PC-9 (cell line): ENCODE results near the gene GNE.
A peak's percentile ranks its signal among the peaks of the same experiment; 100 is the strongest.

Experiments
- EZH2 ChIP-seq: fragments of 200-600 bp; sonication (generic); IDR thresholded peaks from 2 replicates; pipeline ENCODE4 v1.8.0; 2017; ENCODE audit warnings: antibody characterized with exemption, low read depth
- TF ChIP-seq, protein P1 (sequence below): fragments of 200-600 bp; sonication (generic); conservative IDR thresholded peaks from 2 replicates; pipeline ENCODE4 v1.6.1; 2017; ENCODE audit warnings: mixed run types, antibody characterized with exemption, mild to moderate bottlenecking, moderate library complexity

GRCh38 chr9:36190388-36191289 is 67.6 kb downstream of the GNE start, which contains the start of gene CLTA:
- TF ChIP-seq, protein P1, sequence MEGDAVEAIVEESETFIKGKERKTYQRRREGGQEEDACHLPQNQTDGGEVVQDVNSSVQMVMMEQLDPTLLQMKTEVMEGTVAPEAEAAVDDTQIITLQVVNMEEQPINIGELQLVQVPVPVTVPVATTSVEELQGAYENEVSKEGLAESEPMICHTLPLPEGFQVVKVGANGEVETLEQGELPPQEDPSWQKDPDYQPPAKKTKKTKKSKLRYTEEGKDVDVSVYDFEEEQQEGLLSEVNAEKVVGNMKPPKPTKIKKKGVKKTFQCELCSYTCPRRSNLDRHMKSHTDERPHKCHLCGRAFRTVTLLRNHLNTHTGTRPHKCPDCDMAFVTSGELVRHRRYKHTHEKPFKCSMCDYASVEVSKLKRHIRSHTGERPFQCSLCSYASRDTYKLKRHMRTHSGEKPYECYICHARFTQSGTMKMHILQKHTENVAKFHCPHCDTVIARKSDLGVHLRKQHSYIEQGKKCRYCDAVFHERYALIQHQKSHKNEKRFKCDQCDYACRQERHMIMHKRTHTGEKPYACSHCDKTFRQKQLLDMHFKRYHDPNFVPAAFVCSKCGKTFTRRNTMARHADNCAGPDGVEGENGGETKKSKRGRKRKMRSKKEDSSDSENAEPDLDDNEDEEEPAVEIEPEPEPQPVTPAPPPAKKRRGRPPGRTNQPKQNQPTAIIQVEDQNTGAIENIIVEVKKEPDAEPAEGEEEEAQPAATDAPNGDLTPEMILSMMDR: peak; percentile 50; the same call in 1 of the 2 replicates
- no peak for TF ChIP-seq EZH2
